ENCODE results near the gene ATXN2.

DNA sequence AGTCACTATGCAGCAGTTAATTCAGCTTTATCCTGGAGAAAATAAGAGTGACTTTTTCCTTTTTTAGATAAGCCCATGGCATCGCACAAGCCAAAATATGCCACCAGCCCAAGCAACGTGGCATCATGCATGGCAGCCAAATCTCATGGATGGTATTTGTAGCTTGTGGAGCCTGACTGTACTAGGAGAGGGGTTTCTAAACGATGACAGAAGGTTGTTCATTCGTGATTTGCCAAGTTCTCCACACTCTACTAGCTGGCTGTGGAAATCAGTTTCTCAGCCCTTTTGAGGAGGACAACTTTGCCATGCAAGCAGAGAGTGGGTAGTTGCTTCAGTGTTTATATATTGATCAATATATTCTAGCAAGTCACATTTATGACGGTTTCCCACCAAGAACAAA lies 41.4 kb upstream of the ATXN2 start:
- TF ChIP-seq POLR2A (IDR thresholded peaks at IDR 0.05; ENCODE audit: low read depth, low read length) = no peak
- no peak for TF ChIP-seq POLR2AphosphoS5 (IDR thresholded peaks at IDR 0.05; ENCODE audit: low read depth, low read length)
- no peak for TF ChIP-seq SPI1 (IDR thresholded peaks at IDR 0.05; ENCODE audit: low read depth, low read length)
- TF ChIP-seq POU2F2 (IDR thresholded peaks at IDR 0.05; ENCODE audit: low read depth, low read length) = no peak
- no peak for TF ChIP-seq TAF1 (IDR thresholded peaks at IDR 0.05; ENCODE audit: low read depth, low read length)
